ACC112 (cell line): ENCODE results near the gene PAPOLB.

Experiments
- H2AFZ ChIP-seq: fragments of 200-600 bp; sonication (generic); one replicate; pipeline ENCODE4 v1.6.0; 2017; ENCODE audit warnings: antibody characterized with exemption, low read length; ENCODE audit not compliant: unreplicated experiment
- H3K27ac ChIP-seq: fragments of 200-600 bp; sonication (generic); 2 replicates; pipeline ENCODE4 v1.5.1; 2014; ENCODE audit warnings: low read depth, mild to moderate bottlenecking, antibody characterized with exemption, low read length, moderate library complexity
- H3K27me3 ChIP-seq: fragments of 200-600 bp; sonication (generic); 2 replicates; pipeline ENCODE4 v1.6.1; 2014; ENCODE audit warnings: mild to moderate bottlenecking, antibody characterized with exemption, low read length, moderate library complexity, mixed read lengths; ENCODE audit not compliant: insufficient read depth
- H3K36me3 ChIP-seq: fragments of 200-600 bp; sonication (generic); 2 replicates; pipeline ENCODE4 v1.6.1; 2016; ENCODE audit warnings: mild to moderate bottlenecking, antibody characterized with exemption, low read length, moderate library complexity, mixed read lengths; ENCODE audit not compliant: insufficient read depth
- H3K4me1 ChIP-seq: fragments of 200-600 bp; sonication (generic); one replicate; pipeline ENCODE4 v1.6.1; 2016; ENCODE audit warnings: low read length, mixed read lengths; ENCODE audit not compliant: insufficient read depth, unreplicated experiment, control insufficient read depth
- H3K4me3 ChIP-seq: fragments of 200-600 bp; sonication (generic); 2 replicates; pipeline ENCODE4 v1.5.1; 2014; ENCODE audit warnings: mild to moderate bottlenecking, low read depth, low read length
- H3K79me2 ChIP-seq: fragments of 200-600 bp; sonication (generic); one replicate; pipeline ENCODE4 v1.6.0; 2016; ENCODE audit warnings: low read length; ENCODE audit not compliant: control insufficient read depth, unreplicated experiment, insufficient read depth

PAPOLB gene

DNA sequence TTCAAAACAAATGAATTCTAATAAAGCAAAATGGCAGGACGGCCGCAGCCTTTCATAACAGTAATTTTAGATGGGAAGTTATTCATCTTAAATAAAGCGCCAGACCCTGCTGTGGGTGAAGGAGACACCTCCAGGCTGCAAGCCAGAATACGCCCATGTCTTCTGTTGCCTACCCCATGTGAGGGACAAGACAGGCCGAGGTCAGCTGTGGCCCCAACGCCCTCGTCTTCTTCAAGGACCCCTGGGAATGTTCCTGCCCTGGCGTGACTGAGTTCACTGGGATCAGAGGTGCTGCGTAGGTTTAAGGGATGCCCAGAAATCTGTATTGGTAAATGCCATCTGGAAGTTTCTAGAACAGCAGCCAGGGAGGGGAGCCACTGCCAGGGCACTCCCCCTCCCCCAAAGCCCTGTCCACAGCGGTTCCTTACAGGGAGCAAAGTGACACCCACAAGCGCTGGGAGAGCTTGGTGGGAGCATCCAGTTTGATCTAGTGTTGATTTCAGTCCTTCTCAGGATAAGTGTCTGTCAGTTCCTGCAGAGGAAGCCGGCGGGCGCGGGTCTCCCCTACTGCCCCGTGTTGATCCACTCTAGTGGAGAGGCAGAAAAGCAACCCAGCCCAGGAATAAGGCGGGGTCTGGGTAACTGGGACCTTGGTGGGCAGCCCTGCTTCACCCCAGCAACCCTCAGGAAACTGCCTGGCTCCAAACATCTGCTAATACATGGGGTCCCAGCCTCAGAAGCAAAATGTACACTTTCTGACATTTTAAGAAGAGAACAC, 20.6 kb downstream of the PAPOLB start:
- H3K27ac ChIP-seq, result no peak overlapping the region
- no peaks in the 10 kb centered on the region for H3K79me2 ChIP-seq
- H3K36me3 ChIP-seq, result no peaks in the 10 kb centered on the region
- no peak overlapping the region for H2AFZ ChIP-seq
- H3K4me3 ChIP-seq, result no peak overlapping the region
- H3K27me3 ChIP-seq, result no peaks in the 10 kb centered on the region
- H3K4me1 ChIP-seq, result no peaks in the 10 kb centered on the region

- Histone ChIP-seq H3K4me1 (no peaks in the 10 kb centered on the region), H3K4me3 (no peak overlapping the region), H2AFZ (no peak overlapping the region), H3K79me2 (no peaks in the 10 kb centered on the region), H3K27ac (no peak overlapping the region), H3K36me3 (no peaks in the 10 kb centered on the region), H3K27me3 (no peaks in the 10 kb centered on the region)
These were observed 21.7 kb downstream of the PAPOLB start for GRCh38 chr7:4840079-4840501.

- Histone ChIP-seq H3K27ac (no peak overlapping the region), H2AFZ (no peak overlapping the region), H3K36me3 (no peaks in the 10 kb centered on the region), H3K79me2 (no peaks in the 10 kb centered on the region), H3K27me3 (no peaks in the 10 kb centered on the region), H3K4me3 (no peak overlapping the region), H3K4me1 (no peaks in the 10 kb centered on the region)
These were observed 23.1 kb downstream of the PAPOLB start for GRCh38 chr7:4838626-4839334.

GRCh38 chr7:4837803-4838625, 23.8 kb downstream of the PAPOLB start:
- H3K4me1 ChIP-seq, result no peaks in the 10 kb centered on the region
- no peak overlapping the region for H2AFZ ChIP-seq
- H3K27ac ChIP-seq, result no peak overlapping the region
- H3K79me2 ChIP-seq, result no peaks in the 10 kb centered on the region
- no peak overlapping the region for H3K4me3 ChIP-seq
- H3K27me3 ChIP-seq, result no peaks in the 10 kb centered on the region
- no peaks in the 10 kb centered on the region for H3K36me3 ChIP-seq

DNA sequence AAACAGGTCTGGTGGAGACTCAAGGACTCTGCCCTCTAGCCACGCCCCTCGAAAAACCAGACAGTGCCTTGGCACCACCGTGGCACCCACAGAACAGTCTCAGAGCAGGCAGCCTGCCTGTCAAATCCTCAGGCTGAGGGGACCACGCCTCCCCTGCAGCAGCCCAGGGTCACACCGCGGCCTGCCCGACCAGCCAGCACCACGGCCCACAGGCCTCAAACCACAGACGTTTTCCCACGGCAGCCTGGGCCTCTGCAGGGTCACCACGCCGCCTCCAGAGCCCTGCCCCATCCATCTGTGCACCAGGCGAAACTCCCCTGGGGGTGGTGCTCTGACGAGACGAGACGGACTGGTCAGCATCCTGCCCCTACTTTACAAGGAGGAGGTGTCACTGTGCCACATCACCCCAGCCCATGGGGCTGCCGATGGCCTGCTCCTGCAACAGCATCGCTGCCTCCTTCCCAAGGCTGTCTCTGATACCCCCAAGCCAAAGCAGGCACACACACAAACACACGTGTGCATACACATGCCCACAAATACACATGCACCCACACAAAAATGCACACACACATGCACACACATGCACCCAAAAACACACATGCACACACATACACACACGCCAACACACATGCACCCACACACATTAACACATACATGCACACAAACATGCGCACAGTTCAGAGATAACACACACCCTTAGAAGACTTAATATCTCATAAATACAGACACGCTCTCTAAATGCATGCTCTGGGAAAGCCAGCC, 24.6 kb downstream of the PAPOLB start:
- Histone ChIP-seq H3K4me1 (no peaks in the 10 kb centered on the region), H3K27ac (no peak overlapping the region), H2AFZ (no peak overlapping the region), H3K79me2 (no peaks in the 10 kb centered on the region), H3K4me3 (no peak overlapping the region), H3K36me3 (no peaks in the 10 kb centered on the region), H3K27me3 (no peaks in the 10 kb centered on the region)

GRCh38 chr7:4836206-4836661, 25.6 kb downstream of the PAPOLB start:
- H2AFZ ChIP-seq, result no peak overlapping the region
- no peak overlapping the region for H3K27ac ChIP-seq
- H3K36me3 ChIP-seq, result no peaks in the 10 kb centered on the region
- H3K4me1 ChIP-seq, result no peaks in the 10 kb centered on the region
- no peaks in the 10 kb centered on the region for H3K27me3 ChIP-seq
- no peaks in the 10 kb centered on the region for H3K79me2 ChIP-seq
- H3K4me3 ChIP-seq, result no peak overlapping the region

DNA sequence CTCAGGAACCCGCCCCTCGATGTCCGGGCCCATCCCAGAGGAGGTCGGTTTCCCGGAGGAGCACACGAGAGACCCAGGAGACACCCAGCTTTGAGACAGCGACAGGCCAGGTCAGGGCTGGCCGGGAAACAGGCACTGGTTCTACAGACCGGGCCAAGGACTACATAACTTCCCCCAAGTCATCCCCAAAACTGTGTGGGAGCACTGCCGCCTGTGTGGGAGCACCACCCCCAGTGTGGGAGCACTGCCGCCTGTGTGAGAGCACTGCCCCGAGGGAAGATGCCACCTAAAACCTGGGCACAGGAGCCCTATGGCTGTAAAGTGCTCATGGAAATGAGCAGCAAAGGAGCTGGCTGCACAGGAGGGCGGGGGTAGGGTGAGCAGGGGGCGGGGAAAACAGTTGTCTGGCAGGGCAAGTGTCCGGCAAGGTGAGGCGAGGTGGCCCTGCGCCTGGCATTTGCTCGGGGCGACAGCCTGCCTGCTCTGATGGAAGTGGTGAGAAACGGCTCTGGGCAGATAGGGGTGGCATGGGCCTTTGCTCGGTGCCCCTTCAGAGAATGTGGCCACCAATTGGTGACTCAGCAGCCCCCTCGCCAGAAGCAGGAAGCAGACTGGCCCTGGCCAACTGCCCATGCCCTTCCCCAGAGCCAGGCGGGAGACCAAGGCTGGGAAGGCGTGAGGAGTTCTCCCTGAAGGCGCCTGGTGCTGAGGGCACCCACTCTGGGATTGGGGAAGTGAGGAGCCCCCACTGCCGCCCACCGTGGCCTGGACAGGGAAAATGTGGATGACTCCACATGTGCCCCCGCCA, 26.2 kb downstream of the PAPOLB start:
- Histone ChIP-seq H3K27ac (no peak overlapping the region), H3K27me3 (no peaks in the 10 kb centered on the region), H3K79me2 (no peaks in the 10 kb centered on the region), H3K4me1 (no peaks in the 10 kb centered on the region), H3K4me3 (no peak overlapping the region), H2AFZ (no peak overlapping the region), H3K36me3 (no peaks in the 10 kb centered on the region)

- H3K27ac ChIP-seq, result no peak overlapping the region
These were observed 27.0 kb downstream of the PAPOLB start for GRCh38 chr7:4834601-4835397.

More at GRCh38 chr7:4834601-4835397, 27.0 kb downstream of the PAPOLB start:
- H3K4me3 ChIP-seq, result no peak overlapping the region
- no peaks in the 10 kb centered on the region for H3K36me3 ChIP-seq
- no peaks in the 10 kb centered on the region for H3K79me2 ChIP-seq
- H3K4me1 ChIP-seq, result no peaks in the 10 kb centered on the region
- H2AFZ ChIP-seq, result no peak overlapping the region
- H3K27me3 ChIP-seq, result no peaks in the 10 kb centered on the region
